Inflammatory macrophage treated with lipopolysaccharide for 4 hours (primary cell): ENCODE measurements around the gene QSOX1.

Experiments
- DNase-seq: peaks from one replicate; pipeline ENCODE4 v3.0.0-alpha.2; 2020

Gene QSOX1

GRCh38 chr1:180219776-180220175 lies 65.1 kb downstream of the QSOX1 start:
- DNase-seq = no peak

GRCh38 chr1:180221462-180221861 lies 66.8 kb downstream of the QSOX1 start:
- no peak for DNase-seq

GRCh38 chr1:180224902-180225301 lies 70.2 kb downstream of the QSOX1 start:
- no peak for DNase-seq

GRCh38 chr1:180225403-180225802 lies 70.7 kb downstream of the QSOX1 start:
- no peak for DNase-seq

- peak; percentile 54 for DNase-seq
Measured at GRCh38 chr1:180227861-180228647, 73.4 kb downstream of the QSOX1 start.

- no peak for DNase-seq
Measured at GRCh38 chr1:180228648-180229482, 74.2 kb downstream of the QSOX1 start.

- peak; percentile 24 for DNase-seq
Measured at GRCh38 chr1:180229483-180230415, 75.1 kb downstream of the QSOX1 start, which contains the start of gene LHX4. Gene LHX4, plus strand, starts transcription at chr1:180230264. Its CDS starts 266 bp downstream, at chr1:180230530.

GRCh38 chr1:180230416-180230790 lies 75.7 kb downstream of the QSOX1 start:
- DNase-seq = no peak

- DNase-seq = no peak
Measured at GRCh38 chr1:180230791-180231505, 76.3 kb downstream of the QSOX1 start.

- peak; percentile 24 for DNase-seq
Measured at GRCh38 chr1:180231506-180231921, 76.8 kb downstream of the QSOX1 start.

- DNase-seq = no peak
Measured at GRCh38 chr1:180231936-180232335, 77.3 kb downstream of the QSOX1 start.

GRCh38 chr1:180232521-180233043 lies 77.9 kb downstream of the QSOX1 start:
- DNase-seq = no peak

GRCh38 chr1:180233191-180234011 lies 78.7 kb downstream of the QSOX1 start:
- no peak for DNase-seq

- DNase-seq = no peak
Measured at GRCh38 chr1:180234369-180235076, 79.9 kb downstream of the QSOX1 start.

GRCh38 chr1:180235077-180235501 lies 80.4 kb downstream of the QSOX1 start:
- no peak for DNase-seq

- DNase-seq = no peak
Measured at GRCh38 chr1:180235502-180236239, 81.0 kb downstream of the QSOX1 start.

GRCh38 chr1:180236698-180237509 lies 82.2 kb downstream of the QSOX1 start:
- DNase-seq = no peak

- no peak for DNase-seq
Measured at GRCh38 chr1:180237869-180238476, 83.3 kb downstream of the QSOX1 start.
